Endothelial cell of umbilical vein (primary cell): ENCODE measurements around the gene DBP.

Source experiments
- EZH2 ChIP-seq: IDR thresholded peaks from 2 replicates; pipeline ENCODE4 v1.6.1; 2012; ENCODE audit warnings: borderline replicate concordance, low read depth, mild to moderate bottlenecking, moderate library complexity, low read length, inconsistent platforms; ENCODE audit not compliant: severe bottlenecking
- MAX ChIP-seq: IDR thresholded peaks from 2 replicates; pipeline ENCODE4 v1.6.1; 2011; ENCODE audit not compliant: insufficient read depth, insufficient read length
- POLR2A ChIP-seq: IDR thresholded peaks from 2 replicates; pipeline ENCODE4 v1.6.1; 2012; ENCODE audit warnings: low read depth, mild to moderate bottlenecking, control low read depth, low read length

GRCh38 chr19:48582168-48582567, 55.0 kb downstream of the DBP start:
- TF ChIP-seq MAX (no peak), POLR2A (no peak), EZH2 (no peak)
